Caki2 (cell line): ENCODE results near the gene METTL16. TPM values are rescaled to one million over a fixed set of nuclear protein-coding genes. Genes with fewer than 3 reads are reported as not detected.

ENCODE experiments used
- DNase-seq: peaks from one replicate; pipeline ENCODE4 v3.0.0-alpha.2; 2015; ENCODE audit warnings: low read depth
- in situ Hi-C: cut with HindIII; loops from 2 replicates; pipeline ENCODE4 v1.10.0; 2016; ENCODE audit warnings: low sequenced_read_pairs, low pct_unique_long_range_greater_than_20kb, mixed read lengths
- total RNA-seq: library from RNA; depleted of rRNA; stranded (reverse); fragments of >200 nt; shearing (Covaris generic); gene quantifications from 2 replicates; pipeline ENCODE4 v1.2.3, GENCODE V29; 2014; ENCODE audit warnings: low replicate concordance

The METTL16 gene
- total RNA-seq, 1 experiment from 2014 or later = 22.8 TPM

DNA sequence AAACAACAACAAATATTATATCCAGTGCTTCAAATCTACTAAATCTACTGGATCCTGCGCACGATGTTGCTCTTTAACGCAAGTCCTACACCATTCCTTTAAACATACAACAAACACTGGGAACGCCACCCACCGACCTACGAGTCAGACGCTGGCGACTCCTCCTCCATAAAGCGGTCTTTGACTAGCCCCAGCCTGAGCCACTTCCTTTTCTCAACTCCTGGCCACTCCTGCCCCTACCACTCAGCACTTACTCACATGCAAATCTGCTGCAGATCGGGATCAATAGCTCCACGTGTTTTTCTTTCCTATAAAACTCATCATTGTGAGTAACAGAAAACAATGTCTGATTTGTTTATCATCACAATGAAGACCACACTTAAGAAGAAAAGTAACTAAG lies 78.0 kb downstream of the METTL16 start:
- in situ Hi-C loops = no loop called here
- DNase-seq = no peak

DNA sequence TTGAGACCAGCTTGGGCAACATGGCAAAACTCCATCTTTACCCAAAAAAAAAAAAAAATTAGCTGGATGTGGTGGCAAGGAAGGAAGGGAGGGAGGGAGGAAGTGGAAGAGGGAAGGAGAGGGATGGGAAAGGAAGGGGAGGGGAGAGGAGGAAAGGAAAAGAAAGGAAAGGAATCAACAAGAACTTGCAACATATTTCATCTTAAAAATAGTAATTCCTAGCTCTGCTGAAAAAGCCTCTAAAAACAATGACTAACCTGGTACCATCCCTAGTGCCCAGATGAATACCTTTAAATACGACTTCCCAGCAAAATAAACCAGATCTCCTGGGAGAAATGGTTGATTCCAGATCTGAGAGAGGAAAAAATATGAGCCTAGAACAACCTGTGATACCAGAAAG lies 83.8 kb downstream of the METTL16 start:
- in situ Hi-C loops = no loop called here
- DNase-seq = no peak

DNA sequence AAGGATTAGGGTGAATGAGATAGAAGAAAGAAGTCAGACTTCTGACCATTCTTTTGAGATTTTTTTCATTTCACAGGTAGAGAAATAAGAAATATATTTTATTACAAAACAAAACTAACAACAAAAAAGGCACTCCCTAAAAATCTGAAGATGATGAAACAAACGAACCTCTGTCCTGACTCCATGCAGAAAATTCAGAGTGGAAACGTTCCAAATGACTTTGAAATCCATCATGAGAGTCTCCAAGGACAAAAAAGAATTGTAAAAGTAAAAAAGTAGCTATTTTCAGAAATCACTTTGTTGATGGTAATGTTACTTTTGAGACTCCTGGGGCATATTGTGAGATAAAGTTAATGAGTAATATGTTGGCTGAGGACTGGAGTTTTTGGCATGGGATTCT lies 84.5 kb downstream of the METTL16 start:
- DNase-seq = no peak
- in situ Hi-C loops = no loop called here

DNA sequence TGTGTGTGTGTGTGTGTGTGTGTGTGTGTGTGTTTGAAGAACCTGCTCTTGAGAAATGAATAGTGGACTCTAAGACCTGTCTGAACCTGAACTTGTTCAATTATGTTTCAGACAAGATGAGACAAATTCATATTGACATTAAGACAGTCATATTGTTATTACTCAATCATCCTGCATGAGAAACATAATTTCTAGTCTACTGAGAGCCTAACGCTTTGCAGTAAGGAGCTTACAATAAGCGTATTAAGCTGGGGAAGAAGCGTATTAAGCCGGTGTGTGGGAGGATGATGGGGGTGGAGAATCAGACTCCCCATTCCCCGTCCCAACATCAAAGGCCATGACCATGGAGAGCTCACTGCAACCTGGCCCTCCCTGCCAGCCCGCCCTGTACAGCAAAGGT lies 88.4 kb downstream of the METTL16 start:
- in situ Hi-C loops = no loop called here

DNA sequence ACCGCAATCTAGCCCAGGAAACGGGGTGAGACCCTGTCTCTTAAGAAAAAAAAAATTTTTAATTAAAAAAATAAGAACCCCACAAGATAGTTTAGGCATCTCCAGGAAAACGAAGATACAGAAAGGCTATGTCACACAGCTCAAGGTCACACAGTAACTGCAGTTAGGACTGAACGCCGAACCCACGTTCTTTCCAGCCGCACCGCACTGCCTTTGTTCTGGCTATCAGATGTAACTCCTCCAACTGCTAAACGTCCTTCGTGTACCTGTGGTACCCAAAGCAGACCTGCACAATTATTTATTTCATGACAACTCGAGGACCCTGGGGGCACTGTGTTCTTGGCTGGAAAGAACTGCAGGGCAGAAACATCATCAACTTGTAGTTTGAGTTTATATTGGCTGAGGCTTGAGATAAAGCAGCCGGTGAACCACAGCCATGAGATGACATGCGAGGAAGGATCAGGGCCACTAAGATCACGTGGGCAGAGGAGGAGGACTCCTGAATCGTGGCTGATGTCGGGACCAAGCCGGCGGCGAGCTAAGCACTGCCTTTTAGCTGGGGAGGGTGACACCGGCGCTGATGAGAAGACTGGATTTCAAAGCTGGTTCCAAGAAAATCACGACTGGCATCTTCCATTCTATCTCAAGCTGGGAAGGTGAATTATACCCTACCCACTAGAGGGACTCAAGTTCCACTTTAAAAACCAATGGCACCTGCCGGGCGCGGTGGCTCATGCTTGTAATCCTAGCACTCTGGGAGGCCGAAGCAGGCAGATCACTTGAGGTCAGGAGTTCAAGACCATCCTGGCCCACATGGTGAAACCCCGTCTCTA lies 90.2 kb downstream of the METTL16 start:
- DNase-seq = no peak
- in situ Hi-C loops = no loop called here

More for the DNA sequence above, 88.4 kb downstream of the METTL16 start:
- DNase-seq = no peak

DNA sequence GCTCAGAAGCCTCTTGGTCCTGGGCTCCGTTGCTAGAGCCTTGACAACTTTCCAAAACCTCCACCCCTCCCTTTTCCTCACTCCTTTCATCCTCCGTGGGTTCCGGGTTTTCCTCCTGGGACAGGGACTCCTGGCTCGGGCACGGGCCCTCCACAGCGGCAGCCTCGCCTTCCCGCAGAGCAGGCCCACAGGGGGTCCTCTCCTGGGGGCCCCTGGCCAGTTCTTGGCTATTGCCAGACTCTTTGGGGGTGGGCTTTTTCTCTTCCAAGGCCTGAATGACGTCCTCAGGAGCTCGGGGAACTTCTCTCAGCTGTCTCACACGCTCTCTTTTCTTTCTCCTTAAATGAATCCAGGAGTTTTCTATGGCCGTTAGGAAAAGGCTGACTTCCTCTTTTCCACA lies 91.5 kb downstream of the METTL16 start:
- DNase-seq = no peak
- in situ Hi-C loops = no loop called here

DNA sequence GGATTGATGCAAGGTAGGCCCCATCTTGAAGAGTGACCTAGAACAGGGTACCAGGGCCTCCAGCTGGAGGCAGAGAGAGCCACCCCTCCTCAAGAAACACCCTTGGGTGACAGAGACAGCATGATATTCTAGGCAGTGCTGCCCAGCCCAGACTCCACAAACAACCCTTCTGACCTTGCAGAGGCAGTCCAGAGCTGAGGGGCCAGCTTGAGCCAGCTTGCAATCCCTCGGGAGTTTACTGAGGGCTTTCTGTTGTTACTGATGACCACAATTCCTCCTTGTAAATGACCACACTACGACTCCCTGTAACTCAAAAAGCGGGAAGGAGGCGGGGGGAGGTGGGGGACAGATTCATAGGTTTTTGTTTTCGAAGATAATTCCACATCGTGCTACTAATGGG lies 92.2 kb downstream of the METTL16 start:
- no peak for DNase-seq
- in situ Hi-C loops = no loop called here

DNA sequence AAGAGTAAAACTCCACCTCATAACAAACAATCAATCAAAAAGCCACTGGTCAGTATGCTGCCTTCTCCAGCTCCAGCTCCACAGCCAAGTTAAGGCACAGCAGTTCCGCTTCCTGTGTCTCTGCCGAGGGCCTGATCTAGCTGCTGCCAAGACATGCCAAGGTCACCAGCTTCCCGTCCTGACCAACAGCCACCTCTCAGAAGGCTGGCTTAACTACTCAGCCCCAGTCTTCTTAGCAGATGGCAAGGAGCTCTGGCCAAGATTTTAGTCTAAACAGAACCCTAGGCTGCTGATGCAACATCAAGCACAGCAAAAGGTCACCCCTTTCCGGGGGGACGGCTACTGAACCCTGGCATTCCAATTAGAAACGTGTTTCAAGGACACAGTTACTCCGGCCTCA lies 93.1 kb downstream of the METTL16 start:
- DNase-seq = no peak
- in situ Hi-C loops = no loop called here

DNA sequence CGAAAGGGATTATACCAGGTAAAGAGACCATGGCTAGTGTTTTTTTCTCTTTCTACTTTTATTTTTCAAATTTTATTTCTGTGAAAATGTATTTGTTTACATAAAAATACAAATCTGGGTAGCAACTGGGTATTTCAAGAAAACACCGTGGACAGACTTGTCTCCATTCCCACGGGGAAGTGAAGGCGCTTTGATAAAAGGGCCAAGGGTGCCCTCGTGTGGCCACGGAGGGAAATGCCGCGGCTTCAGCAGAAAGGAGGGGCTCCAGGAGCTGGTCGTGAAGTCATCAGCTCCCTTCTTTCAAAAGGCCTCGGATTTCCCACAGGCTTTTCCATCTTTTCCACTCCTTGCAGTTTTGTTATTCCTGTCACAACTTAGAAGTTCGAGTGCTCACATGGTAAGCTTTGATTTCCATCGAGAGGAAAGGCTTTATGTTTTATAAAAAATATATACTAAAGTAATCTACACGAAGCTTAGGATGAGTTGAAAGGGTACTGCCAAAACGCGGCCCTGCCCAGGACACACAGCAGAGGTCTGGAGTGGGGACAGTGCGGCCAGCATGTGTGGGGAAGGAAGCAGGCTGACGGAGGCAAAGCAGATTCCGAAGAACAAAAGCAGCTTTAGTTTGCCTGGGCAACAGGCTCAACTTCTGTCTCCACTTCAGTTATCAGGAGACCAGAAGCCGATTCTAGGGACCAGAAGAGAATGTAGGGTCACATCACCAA lies 95.5 kb downstream of the METTL16 start:
- peak; percentile 76 for DNase-seq
- in situ Hi-C loops = no loop called here

DNA sequence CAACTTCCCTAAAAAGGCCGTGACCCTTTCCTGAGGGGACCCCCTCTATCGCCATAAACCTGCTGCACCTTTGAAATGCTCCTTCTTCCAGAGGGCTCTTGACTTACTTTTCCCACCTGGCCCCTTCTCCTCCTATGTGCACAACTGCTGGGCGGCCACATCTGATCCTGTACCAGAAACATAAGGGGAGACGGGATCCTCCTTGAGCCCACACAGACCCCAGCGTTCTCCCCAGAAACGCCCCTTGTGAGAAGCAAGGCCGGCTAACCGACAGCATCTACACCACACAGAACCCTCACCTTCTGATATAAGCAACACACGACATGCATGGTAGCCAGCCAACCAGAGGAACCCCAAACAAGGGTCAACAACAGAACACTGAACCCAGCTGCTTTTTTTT lies 96.6 kb downstream of the METTL16 start:
- DNase-seq = no peak
- in situ Hi-C loops = no loop called here

DNA sequence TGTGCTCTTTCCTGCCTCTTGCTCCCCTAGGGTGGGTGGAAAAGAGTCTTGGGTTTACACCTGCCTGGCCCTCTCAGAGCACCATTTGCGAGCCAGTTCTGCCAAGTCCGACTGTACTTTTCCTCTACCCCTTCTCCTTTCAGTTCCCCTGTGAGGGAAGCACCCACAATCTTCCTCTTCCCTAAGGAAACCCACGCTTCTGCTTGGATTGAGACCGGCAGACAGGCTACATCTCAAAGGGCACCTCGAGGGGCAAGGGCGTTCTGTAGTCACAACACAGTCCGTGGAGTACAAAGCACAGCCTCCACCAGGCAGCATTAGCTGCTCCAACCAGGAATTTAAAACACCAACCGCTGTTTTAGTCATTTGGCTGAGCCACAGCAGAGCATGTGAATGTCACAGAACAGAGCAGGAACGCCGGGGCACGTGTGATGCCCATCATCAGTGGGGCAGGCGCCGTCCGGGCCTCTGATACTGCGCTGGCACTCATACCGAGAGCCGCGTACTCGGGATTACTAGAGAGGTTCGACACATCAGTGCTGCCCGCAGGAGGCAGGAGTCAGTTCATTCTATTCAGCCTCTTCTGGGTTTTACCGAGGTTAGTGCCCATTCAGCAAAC lies 97.1 kb downstream of the METTL16 start:
- in situ Hi-C loops = no loop called here
- DNase-seq = no peak

DNA sequence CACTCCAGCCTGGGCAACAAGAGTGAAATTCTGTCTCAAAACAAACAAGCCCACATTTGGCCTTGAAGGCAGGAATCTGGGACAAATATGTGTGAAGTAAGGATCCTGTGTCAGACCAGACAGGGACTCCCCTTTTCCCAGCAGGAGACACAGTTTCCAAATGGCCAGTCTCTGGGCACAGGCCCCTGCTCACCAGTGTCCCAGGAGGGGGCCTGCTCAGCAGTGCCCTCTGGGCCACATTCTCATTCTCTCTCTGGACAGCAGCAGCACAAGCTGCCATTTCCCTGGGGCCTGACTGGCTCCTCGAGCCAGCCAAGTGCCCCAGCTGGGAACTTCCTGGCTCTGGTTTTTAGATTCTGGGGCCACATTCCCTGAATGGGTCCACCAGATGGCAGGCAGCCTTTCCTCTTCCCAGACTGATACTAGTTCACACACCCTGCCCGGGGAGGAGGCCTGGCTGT lies 99.1 kb downstream of the METTL16 start:
- in situ Hi-C loops = no loop called here
- no peak for DNase-seq

DNA sequence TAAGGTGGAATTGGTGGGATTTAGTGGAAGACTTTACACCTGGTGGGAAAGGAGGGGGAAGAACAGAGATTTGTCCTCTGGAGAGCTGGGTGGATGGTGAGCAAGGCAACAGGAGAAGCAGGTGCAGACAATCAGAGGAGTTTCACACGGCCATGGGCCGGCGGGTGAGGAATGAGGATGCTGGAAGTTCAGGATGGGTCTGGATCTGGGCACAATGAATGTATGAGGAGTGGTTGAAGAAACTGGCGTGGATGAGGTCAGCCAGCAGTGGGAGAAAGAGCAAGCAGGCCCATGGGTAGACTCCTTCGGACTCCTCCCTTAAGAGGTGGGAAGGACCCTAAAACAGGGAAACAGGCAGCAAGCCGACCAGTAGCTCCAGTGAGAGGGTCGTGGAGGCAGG lies 100.7 kb downstream of the METTL16 start:
- DNase-seq = no peak
- in situ Hi-C loops = no loop called here

DNA sequence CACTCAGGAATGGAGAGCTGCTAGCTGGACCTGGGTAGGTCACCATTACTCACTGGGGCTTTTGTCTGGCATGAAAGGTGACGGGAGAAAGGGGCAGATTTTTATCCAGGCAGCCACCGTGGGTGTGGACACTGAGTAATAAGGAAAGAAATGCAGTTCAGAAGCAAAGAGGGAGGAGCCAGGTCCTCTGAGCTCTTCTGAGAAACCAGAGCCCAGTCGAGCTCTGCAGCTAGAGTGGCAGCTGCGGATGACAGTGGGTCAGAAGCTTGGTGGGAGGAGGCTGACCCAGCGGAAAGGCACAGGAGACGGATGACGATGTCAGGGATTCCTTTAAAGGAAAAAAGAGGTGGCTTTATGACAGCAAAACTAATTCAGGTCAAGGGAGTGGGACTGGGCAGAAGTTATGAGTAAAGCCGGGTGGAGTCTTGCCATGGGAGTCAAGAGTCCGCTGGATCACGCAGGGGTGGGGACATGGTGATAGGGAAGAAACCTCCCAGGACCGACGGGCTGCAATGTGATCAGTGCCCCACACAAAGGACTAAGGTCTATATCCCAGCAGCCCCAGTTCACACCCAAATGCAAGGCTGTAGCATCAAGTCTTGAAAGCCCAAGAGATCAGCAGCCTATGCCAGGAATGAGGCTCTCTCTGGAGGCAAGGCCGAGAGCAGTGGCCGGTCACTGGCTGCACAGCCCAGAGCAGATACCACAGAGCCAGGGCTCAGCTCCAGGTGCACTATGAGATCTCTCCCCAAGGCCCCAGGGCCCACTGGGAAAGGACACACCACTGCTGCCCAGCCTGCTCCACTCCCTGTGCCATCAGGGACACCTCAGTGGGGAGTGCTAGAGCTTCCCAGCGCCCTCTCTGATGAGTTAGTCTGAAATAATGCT lies 104.5 kb downstream of the METTL16 start:
- DNase-seq = peak; percentile 97
- in situ Hi-C loops = no loop called here

DNA sequence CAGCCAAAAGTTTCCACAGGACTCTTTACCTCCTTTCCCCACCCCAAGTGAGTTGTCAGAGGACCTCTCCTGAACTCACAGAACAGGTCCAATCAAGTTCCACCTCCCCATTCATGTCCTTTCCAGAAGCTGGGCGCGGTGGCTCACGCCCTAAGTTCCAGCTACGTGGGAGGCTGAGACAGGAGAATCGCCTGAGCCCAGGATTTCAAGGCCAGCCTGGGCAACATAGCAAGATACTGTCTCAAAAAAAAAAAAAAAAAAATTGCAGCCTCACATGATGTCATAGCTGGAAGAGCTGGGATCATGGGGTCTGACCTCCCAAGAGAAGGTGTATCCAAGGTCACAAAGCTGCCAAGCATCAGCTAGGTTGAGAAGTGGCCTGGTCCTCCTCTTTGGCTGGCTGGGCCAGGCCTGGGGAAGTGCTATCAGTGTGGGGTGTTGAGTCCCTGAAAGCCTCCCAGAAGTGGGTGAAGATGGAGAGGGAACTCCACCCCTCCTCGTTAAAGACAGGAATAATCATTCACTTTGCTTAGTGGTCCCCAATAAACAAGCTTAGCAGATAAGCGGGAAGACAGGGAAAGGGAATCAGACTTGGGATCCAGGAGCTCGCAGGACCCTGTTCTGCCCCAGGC lies 105.3 kb downstream of the METTL16 start:
- no peak for DNase-seq

DNA sequence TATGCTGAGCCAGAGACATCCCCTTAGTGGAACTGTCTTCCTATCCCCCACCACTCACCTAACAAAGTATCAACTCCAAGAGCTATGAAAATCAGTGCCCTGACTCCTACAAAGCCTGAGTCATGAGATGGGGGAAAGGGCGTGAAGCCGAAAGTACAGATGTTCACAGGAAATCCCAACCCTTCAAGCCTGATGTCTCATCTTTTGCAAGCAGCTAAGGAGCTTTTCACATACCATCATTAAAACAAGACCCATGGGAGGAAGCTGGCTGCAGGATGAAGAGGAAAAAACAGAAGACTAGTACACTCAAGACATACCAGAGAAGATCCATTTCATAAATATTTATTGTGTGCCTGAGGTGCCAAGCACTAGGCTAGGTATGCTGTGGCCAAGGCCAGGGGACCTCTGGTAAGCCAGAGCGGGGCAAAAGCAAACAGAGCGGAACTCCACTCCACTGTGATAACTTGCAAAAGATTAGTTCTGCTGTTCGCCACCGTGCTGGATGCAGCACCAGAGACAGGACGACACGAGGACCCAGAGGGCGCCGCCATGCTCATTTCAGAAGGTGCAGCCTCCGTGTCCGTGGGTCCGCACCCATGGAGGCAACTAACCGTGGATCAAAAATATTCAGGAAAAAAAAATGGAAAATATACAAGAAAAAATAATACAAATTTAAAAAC lies 106.3 kb downstream of the METTL16 start:
- in situ Hi-C loops = no loop called here
- no peak for DNase-seq

More for the DNA sequence above, 105.3 kb downstream of the METTL16 start:
- in situ Hi-C loops = no loop called here

DNA sequence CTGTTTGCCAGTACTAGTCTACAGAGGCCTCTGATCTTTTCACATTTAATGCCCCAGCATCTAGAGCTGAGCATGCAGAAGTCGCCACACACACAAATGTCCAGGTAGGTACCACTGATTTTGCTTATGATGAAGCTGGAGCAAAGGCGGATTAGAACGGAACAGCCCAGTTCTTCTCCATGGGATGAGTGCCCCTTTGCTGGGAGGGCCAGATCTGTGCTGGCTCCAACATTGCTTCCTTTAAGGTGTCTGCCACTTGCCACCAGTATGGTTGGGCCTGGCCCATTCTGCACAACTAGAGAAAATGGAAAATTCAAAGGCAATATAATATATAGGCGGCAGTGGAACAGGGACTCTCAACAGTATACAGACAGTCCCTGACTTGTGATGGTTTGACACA lies 108.6 kb downstream of the METTL16 start:
- in situ Hi-C loops = no loop called here
- no peak for DNase-seq
